Neuronal stem cell (in vitro differentiated cells): Measurements from ENCODE around the gene ARHGAP32. TPM values are rescaled to one million over a fixed set of nuclear protein-coding genes. Genes with fewer than 3 reads are reported as not detected.

Experiments used
- small RNA-seq: library from polyadenylated mRNA; stranded (forward); fragments of <200 nt; extraction: miRNeasy Mini kit (QIAGEN cat#:217004); gene quantifications from one replicate; pipeline ENCODE3, GENCODE V24; 2013; ENCODE audit not compliant: insufficient read depth

ARHGAP32 gene

Small RNAs within 50 kb of the gene (small RNA-seq; reads per million reads assigned to genes)
- not detected for gene RF00019
- gene RNU6-874P, result not detected
- gene RNU6-876P, result not detected
